Progenitor cell of endocrine pancreas (in vitro differentiated cells): Measurements from ENCODE around the gene THEMIS2. TPM values are rescaled to one million over a fixed set of nuclear protein-coding genes. Genes with fewer than 3 reads are reported as not detected.

Experiments
- DNase-seq: peaks from one replicate; pipeline ENCODE4 v3.0.0; 2021; ENCODE audit warnings: low spot score; ENCODE audit not compliant: unreplicated experiment
- H3K27ac Mint-ChIP-seq: 2 replicates; pipeline ENCODE4 v1.8.0; 2021; ENCODE audit warnings: mild to moderate bottlenecking, moderate library complexity, mixed read lengths
- H3K27me3 Mint-ChIP-seq: 2 replicates; pipeline ENCODE4 v1.8.0; 2021; ENCODE audit warnings: mixed read lengths
- H3K36me3 Mint-ChIP-seq: 2 replicates; pipeline ENCODE4 v1.8.0; 2022; ENCODE audit warnings: mixed read lengths; ENCODE audit not compliant: insufficient read depth
- H3K4me1 Mint-ChIP-seq: 2 replicates; pipeline ENCODE4 v1.8.0; 2021; ENCODE audit warnings: low read depth, mixed read lengths
- H3K4me3 Mint-ChIP-seq: 2 replicates; pipeline ENCODE4 v1.8.0; 2021; ENCODE audit warnings: low read depth, mild to moderate bottlenecking, moderate library complexity, mixed read lengths
- H3K9me3 Mint-ChIP-seq: 2 replicates; pipeline ENCODE4 v1.8.0; 2021; ENCODE audit warnings: low read depth, mixed read lengths
- CTCF ChIP-seq: fragments of 200-600 bp; sonication (generic); IDR thresholded peaks from one replicate; pipeline ENCODE4 v1.5.0; 2021; ENCODE audit warnings: antibody characterized with exemption, mild to moderate bottlenecking; ENCODE audit not compliant: unreplicated experiment
- total RNA-seq: library from RNA; stranded (reverse); gene quantifications from 2 replicates; pipeline ENCODE4 v1.2.1, GENCODE V29; 2021

Gene THEMIS2
- total RNA-seq, 1 donor from 2014 or later: 3.3 TPM

GRCh38 chr1:27858949-27859576, 13.3 kb upstream of the THEMIS2 start:
- H3K27ac Mint-ChIP-seq: peak overlapping the region; percentile 29
- no peak for DNase-seq

GRCh38 chr1:27861436-27861835, 10.9 kb upstream of the THEMIS2 start:
- no peak overlapping the region for H3K27ac Mint-ChIP-seq
- H3K4me3 Mint-ChIP-seq: no peak overlapping the region
- no peaks in the 10 kb centered on the region for H3K36me3 Mint-ChIP-seq
- H3K9me3 Mint-ChIP-seq: no peaks in the 10 kb centered on the region
- H3K27me3 Mint-ChIP-seq: no peaks in the 10 kb centered on the region
- DNase-seq: no peak
- peaks cover 4% of the 10 kb centered on the region for H3K4me1 Mint-ChIP-seq
- no peak for TF ChIP-seq CTCF

More at GRCh38 chr1:27858949-27859576, 13.3 kb upstream of the THEMIS2 start:
- H3K9me3 Mint-ChIP-seq: no peaks in the 10 kb centered on the region
- TF ChIP-seq CTCF: no peak
- no peak overlapping the region for H3K4me3 Mint-ChIP-seq
- H3K36me3 Mint-ChIP-seq: no peaks in the 10 kb centered on the region
- H3K4me1 Mint-ChIP-seq: peaks cover 3% of the 10 kb centered on the region
- H3K27me3 Mint-ChIP-seq: no peaks in the 10 kb centered on the region

DNA sequence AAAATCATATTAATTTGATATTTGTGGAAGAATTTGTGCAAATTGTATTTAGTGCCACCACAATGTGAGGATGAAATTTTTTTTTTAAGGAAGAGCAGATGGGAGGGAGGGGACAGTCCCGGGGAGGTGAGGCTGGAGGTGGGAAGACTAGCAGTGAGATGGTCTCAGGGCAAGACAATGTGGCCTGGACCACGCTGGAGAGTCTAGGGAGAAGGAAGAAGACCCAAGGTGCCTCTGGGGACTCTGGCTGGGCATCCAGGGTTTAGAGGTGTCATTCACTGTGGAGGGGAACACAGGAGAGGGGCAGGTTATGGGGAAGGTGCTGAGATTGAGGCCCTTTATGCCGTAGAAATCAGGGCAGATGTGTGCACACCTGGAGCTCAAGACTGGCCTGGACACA, 10.3 kb upstream of the THEMIS2 start:
- H3K27me3 Mint-ChIP-seq: no peaks in the 10 kb centered on the region
- H3K4me1 Mint-ChIP-seq: peaks cover 6% of the 10 kb centered on the region
- H3K36me3 Mint-ChIP-seq: no peaks in the 10 kb centered on the region
- no peaks in the 10 kb centered on the region for H3K9me3 Mint-ChIP-seq
- H3K4me3 Mint-ChIP-seq: no peak overlapping the region
- no peak for TF ChIP-seq CTCF
- H3K27ac Mint-ChIP-seq: no peak overlapping the region
- no peak for DNase-seq

DNA sequence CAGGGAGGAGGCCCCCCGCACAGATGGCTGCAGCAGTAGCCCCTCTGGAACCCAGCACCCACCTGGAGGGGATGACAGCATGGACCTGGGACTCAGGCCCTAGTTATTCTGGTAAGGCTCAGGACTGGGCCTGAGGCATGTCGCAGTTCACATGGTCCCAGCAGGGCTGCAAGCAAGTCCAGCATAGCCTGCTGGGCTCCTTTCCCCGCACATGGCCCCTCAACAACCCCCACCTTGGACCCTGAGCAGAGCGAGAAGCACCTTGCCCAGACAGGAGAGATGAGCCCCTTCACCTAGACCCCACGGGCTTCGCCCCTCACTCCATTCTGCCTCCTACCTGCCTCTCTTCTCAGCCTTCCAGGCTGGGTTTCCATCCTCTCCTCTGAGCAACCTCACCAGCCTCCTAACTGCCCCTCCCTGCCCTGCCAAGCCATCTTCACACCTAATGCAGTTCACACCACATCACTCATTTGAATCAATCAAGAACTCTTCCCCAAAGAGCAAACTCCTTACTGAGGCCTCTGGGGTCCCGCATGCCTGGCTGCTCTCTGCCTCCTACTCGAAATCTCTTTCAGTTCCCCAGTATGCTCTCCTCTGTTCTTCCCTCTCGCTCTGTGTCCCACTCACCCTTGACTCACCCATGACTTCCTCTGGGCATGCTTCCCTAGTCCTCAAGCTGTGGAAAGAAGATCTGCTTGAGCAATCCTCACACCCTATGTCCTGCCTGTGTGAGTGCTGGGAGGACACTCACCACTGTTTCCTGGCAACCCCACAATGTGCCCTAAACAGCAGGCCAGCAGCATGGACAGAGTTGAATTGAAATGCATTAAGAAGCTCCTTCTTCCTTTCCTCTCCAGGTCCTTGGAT, 9.4 kb upstream of the THEMIS2 start:
- no peak for DNase-seq
- no peak for TF ChIP-seq CTCF
- no peak overlapping the region for H3K4me3 Mint-ChIP-seq
- no peaks in the 10 kb centered on the region for H3K36me3 Mint-ChIP-seq
- H3K4me1 Mint-ChIP-seq: peaks cover 10% of the 10 kb centered on the region
- H3K27ac Mint-ChIP-seq: peak overlapping the region; percentile 9
- H3K27me3 Mint-ChIP-seq: no peaks in the 10 kb centered on the region
- H3K9me3 Mint-ChIP-seq: no peaks in the 10 kb centered on the region

GRCh38 chr1:27863538-27863915, 8.8 kb upstream of the THEMIS2 start:
- no peak for DNase-seq
- Mint-ChIP-seq H3K36me3 (no peaks in the 10 kb centered on the region), H3K4me3 (no peak overlapping the region), H3K9me3 (no peaks in the 10 kb centered on the region), H3K27me3 (no peaks in the 10 kb centered on the region), H3K4me1 (peaks cover 10% of the 10 kb centered on the region), H3K27ac (no peak overlapping the region)
- no peak for TF ChIP-seq CTCF
